GM12891 (cell line): ENCODE measurements around the gene LHFPL3.

Source experiments
- DNase-seq: peaks from one replicate; pipeline ENCODE4 v3.0.0; 2011; ENCODE audit warnings: low spot score; ENCODE audit not compliant: insufficient read length
- FAIRE-seq: peaks from 2 replicates; lab custom pipeline; 2011; peaks lifted over from hg19 to GRCh38; lab: Jason Lieb, UNC
- PAX5 ChIP-seq: IDR thresholded peaks from 2 replicates; pipeline ENCODE4 v1.6.1; 2011; ENCODE audit warnings: low read length, moderate library complexity, mild to moderate bottlenecking; ENCODE audit not compliant: insufficient read depth, severe bottlenecking
- POLR2A ChIP-seq: IDR thresholded peaks from 2 replicates; pipeline ENCODE4 v1.6.1; 2011; ENCODE audit warnings: low read depth, low read length, control low read depth
- POLR2AphosphoS5 ChIP-seq: IDR thresholded peaks from 2 replicates; pipeline ENCODE4 v1.6.1; 2011; ENCODE audit warnings: low read depth, low read length, control low read depth
- POU2F2 ChIP-seq: IDR thresholded peaks from 2 replicates; pipeline ENCODE4 v1.6.1; 2011; ENCODE audit warnings: low read depth, mild to moderate bottlenecking, control low read depth, low read length, moderate library complexity
- SPI1 ChIP-seq: IDR thresholded peaks from 2 replicates; pipeline ENCODE4 v1.6.1; 2011; ENCODE audit warnings: low read depth, low read length, control low read depth
- TAF1 ChIP-seq: IDR thresholded peaks from 2 replicates; pipeline ENCODE4 v1.6.1; 2011; ENCODE audit warnings: low read depth, low read length, control low read depth

The LHFPL3 gene

DNA sequence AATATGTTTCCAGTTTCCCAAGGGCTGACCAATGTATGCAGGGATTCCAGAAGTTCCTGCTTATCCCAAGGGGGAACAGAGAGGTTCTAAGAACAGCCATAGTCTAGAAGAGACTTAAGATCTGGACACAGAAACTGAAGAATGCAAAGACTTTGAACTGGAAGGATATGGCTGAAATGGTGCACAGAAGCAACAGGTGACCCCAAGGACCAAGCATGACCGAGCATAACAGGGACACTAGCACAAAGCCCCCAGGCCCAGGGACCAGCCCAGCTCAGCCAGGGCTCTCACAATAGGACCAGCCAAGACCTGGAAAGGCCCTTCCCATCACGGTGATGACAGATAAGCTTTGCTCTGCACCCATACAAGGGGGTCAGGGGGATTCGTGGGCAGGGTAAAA lies 472.6 kb downstream of the LHFPL3 start:
- TF ChIP-seq POLR2AphosphoS5: no peak
- TF ChIP-seq TAF1: no peak
- no peak for TF ChIP-seq POLR2A
- no peak for TF ChIP-seq PAX5
- no peak for TF ChIP-seq POU2F2
- TF ChIP-seq SPI1: no peak
- no peak for FAIRE-seq
- DNase-seq: no peak

- DNase-seq (no peak), FAIRE-seq (no peak)
- no peak for TF ChIP-seq TAF1
- no peak for TF ChIP-seq POLR2AphosphoS5
- no peak for TF ChIP-seq PAX5
- TF ChIP-seq SPI1: no peak
- no peak for TF ChIP-seq POU2F2
- no peak for TF ChIP-seq POLR2A
These were observed 475.5 kb downstream of the LHFPL3 start for GRCh38 chr7:104803931-104804330.

GRCh38 chr7:104804696-104805095 lies 476.3 kb downstream of the LHFPL3 start:
- TF ChIP-seq TAF1 (no peak), POLR2AphosphoS5 (no peak), SPI1 (no peak), PAX5 (no peak), POU2F2 (no peak), POLR2A (no peak)
- FAIRE-seq (no peak), DNase-seq (no peak)

DNA sequence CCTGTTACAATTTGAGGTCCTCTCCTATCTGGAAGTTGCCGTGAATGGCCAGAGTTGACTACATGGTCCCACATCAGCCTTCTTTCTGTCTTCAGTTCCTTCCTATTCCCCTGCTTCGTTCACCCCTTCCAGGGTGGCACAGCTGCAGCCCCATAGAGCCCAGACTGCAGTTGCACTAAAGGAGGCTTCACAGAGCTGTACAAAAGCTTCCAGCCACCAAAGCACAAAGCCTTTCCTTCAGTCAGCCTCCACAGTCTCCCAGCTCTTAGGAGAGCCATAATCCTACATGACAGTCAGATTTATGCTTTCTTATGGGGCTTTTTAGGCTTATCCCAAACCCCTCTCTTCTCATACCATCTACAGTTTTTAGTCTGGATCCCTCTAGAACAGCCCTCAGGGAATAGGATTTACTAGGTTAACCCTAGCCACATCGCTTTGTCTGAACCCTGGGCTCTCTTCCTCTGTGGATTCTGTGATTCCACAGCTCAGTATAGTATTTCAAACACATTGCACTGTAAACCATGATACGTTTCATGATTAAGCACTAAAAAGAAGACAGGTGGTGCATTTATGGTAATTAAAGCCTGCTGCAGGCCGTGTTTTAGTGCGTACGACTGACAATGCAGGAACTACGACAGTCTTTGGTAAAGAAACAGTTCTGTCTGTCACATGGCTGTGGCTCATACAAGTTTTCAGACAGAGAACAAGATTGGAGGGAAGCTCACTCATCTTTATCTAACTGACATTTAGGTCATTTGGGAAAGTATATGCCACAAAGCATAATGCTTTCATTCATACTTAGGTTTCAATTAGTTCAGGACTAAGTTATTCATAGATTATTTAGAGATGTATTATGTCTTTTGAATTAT lies 477.3 kb downstream of the LHFPL3 start:
- DNase-seq (no peak), FAIRE-seq (no peak)
- TF ChIP-seq SPI1 (no peak), PAX5 (no peak), POLR2AphosphoS5 (no peak), POLR2A (no peak), POU2F2 (no peak), TAF1 (no peak)

- no peak for FAIRE-seq
- DNase-seq: no peak
- no peak for TF ChIP-seq POU2F2
- TF ChIP-seq SPI1: no peak
- no peak for TF ChIP-seq POLR2AphosphoS5
- TF ChIP-seq POLR2A: no peak
- no peak for TF ChIP-seq PAX5
- TF ChIP-seq TAF1: no peak
These were observed 479.3 kb downstream of the LHFPL3 start for GRCh38 chr7:104807671-104808070.

DNA sequence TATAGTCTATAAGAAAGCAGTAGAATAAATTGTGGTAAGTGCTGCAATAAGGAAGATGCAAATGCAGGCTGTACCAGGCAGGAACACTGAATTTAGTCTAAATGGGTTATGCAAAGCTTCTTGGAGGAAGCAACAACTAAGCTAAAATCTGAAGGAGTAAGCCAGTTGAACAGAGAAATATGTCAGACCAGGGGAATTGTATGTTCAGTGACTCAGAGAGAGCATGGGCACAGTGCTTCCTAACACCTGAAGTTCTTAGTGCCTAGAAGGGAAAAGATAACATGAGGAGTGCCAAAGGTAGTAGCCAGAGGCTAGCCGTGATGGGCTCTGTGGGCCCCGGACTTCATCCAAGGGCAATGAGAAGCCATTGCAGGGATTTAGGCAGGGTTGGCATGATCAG lies 481.5 kb downstream of the LHFPL3 start:
- DNase-seq: no peak
- FAIRE-seq: no peak
- TF ChIP-seq POLR2AphosphoS5 (no peak), PAX5 (no peak), POU2F2 (no peak), POLR2A (no peak), SPI1 (no peak), TAF1 (no peak)

- FAIRE-seq (no peak), DNase-seq (no peak)
- TF ChIP-seq POLR2AphosphoS5 (no peak), PAX5 (no peak), POU2F2 (no peak), POLR2A (no peak), SPI1 (no peak), TAF1 (no peak)
These were observed 485.7 kb downstream of the LHFPL3 start for GRCh38 chr7:104814126-104814525.

DNA sequence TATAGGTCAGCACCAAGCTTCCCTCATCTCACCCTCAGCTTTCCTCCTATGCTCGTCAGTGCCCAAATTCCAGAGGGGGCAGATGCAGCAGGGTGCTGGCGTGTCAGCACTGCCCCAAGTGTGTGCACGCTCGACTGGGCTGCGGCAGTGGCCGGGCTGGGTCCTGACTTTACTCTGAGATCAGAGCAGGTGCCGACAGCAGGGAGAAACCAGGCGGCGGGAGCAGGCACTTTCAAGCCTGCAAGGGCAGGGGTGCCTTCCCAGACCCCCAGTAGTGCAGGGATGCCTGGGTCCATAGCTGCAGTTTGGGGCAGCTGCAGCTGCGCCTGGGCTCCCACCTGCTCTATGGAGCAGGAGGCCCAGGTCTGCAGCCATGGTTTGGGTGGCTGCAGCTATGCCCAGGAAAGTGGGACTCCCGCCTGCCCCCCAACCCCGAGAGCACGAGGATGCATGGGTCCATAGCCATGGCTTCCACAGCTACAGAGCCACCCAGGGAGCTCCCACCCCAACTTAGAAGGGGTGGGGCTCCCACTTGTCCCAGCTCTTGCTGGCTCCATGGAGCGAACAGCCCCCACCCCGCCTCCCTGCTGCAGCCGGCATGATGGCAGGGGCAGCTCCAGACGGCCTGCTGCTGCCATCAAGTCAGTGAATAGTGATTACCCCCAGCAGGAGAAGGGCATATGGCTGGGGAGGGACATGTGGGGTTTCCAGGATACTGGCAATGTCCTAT lies 486.4 kb downstream of the LHFPL3 start:
- no peak for TF ChIP-seq PAX5
- no peak for TF ChIP-seq POU2F2
- TF ChIP-seq POLR2A: no peak
- no peak for TF ChIP-seq TAF1
- no peak for TF ChIP-seq POLR2AphosphoS5
- TF ChIP-seq SPI1: no peak
- FAIRE-seq: no peak
- DNase-seq: no peak

DNA sequence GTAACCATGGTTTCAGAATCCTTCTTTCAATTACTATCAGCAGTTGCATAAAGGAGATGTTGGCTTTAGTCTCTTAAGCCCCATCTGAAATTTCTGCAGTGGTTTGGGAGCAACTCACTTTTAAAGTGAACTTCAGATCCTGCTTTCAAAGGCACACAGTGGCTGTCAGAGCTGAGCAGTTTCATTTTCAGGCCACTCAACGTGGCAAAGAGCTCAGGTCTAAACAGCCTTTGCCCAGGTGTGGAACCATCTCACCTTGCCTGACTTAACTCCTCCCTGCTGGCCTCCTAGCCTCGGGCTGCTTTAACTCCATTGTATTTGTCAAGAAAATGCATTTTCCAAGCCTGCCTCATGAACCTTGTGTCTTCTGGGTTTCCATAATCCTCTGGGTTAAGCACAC lies 488.1 kb downstream of the LHFPL3 start:
- DNase-seq: no peak
- no peak for TF ChIP-seq TAF1
- TF ChIP-seq POLR2AphosphoS5: no peak
- TF ChIP-seq POU2F2: no peak
- no peak for TF ChIP-seq PAX5
- no peak for TF ChIP-seq POLR2A
- no peak for FAIRE-seq
